HCT116 (cell line): ENCODE results near the gene FAM193A. TPM values are rescaled to one million over a fixed set of nuclear protein-coding genes. Genes with fewer than 3 reads are reported as not detected.
"Not testable (repeated sequence)": the region's sequence is repeated elsewhere in the genome, so short reads cannot be mapped to it uniquely, and the experiment has no call there.

Source experiments
- ATAC-seq: fragments of 200-7000 bp; cut with Tn5 transposase; 2 replicates; pipeline ENCODE4 v1.9.1; 2020; ENCODE audit warnings: mild to moderate bottlenecking, moderate library complexity
- BruUV-seq: library from RNA; stranded (reverse); fragments of 400-500 nt; replicated peaks from 2 replicates; lab custom pipeline; 2021; lab: Mats Ljungman, UMichigan
- CTCF ChIA-PET: fragments of 300-600 bp; sonication (Branson Sonifier 250); formaldehyde crosslinking; loops from one replicate; lab custom pipeline; 2021; ENCODE audit warnings: antibody characterized with exemption; lab: Charles Lee
- POLR2A ChIA-PET: fragments of 300-600, 350-600 bp; sonication (Branson Sonifier 250); formaldehyde crosslinking; loops from one replicate; lab custom pipeline; 2021; ENCODE audit warnings: antibody characterized with exemption; lab: Charles Lee
- RAD21 ChIA-PET, 2 experiments: fragments of 300-600 bp; sonication (Branson Sonifier 250); formaldehyde crosslinking; loops; one replicate each; lab custom pipeline; 2023; ENCODE audit warnings: low total read pairs in 2 of 2; ENCODE audit not compliant: uncharacterized antibody in 2 of 2, unreplicated experiment in 2 of 2, low non-redundant PET in 1 of 2; lab: Charles Lee
- DNase-seq: peaks from one replicate; pipeline ENCODE4 v3.0.0-alpha.2; 2010; ENCODE audit warnings: low read depth, low spot score
- H2AFZ ChIP-seq: fragments of 200-600 bp; shearing (Covaris generic), sonication (generic); 2 replicates; pipeline ENCODE4 v1.6.1; 2017; ENCODE audit warnings: low read depth, mixed run types, mixed read lengths, antibody characterized with exemption, low read length; ENCODE audit not compliant: poor library complexity, severe bottlenecking
- H3K27ac ChIP-seq: 2 replicates; pipeline ENCODE4 v1.5.1; 2012; ENCODE audit warnings: low read depth, low read length
- H3K27me3 ChIP-seq: fragments of 200-600 bp; sonication (generic); 2 replicates; pipeline ENCODE4 v1.6.1; 2016; ENCODE audit warnings: mixed run types, low read length, mixed read lengths; ENCODE audit not compliant: insufficient read depth
- H3K36me3 ChIP-seq, 2 experiments: fragments of 200-500 bp in 1 of 2; fragments of 200-600 bp in 1 of 2; sonication (Bioruptor generic) in 1 of 2; sonication (generic) in 1 of 2; 2 replicates each; pipeline versions ENCODE4 v1.5.1 to v1.6.1; 2014 to 2016; ENCODE audit warnings: low read length in 2 of 2, inconsistent platforms in 1 of 2, mixed read lengths in 1 of 2, mixed run types in 1 of 2; ENCODE audit not compliant: insufficient read depth in 2 of 2, control insufficient read depth in 1 of 2
- H3K4me1 ChIP-seq, 2 experiments: fragments of 200-600 bp in 1 of 2; sonication (generic) in 1 of 2; 2 replicates each; pipeline versions ENCODE4 v1.5.1 to v1.6.1; 2012 to 2017; ENCODE audit warnings: low read length in 2 of 2, inconsistent platforms in 1 of 2, mild to moderate bottlenecking in 1 of 2, mixed read lengths in 1 of 2, mixed run types in 1 of 2, moderate library complexity in 1 of 2; ENCODE audit not compliant: insufficient read depth in 2 of 2, control insufficient read depth in 1 of 2
- H3K4me2 ChIP-seq: fragments of 200-600 bp; sonication (generic); 2 replicates; pipeline ENCODE4 v1.6.1; 2017; ENCODE audit warnings: mixed run types, low read length, mixed read lengths
- H3K4me3 ChIP-seq, 2 experiments: fragments of 200-600 bp in 1 of 2; sonication (generic) in 1 of 2; replicated peaks in 1 of 2; 2 replicates each; pipeline ENCODE4 v1.5.1; 2011 to 2016; ENCODE audit warnings: low read length in 2 of 2, control low read depth in 1 of 2, low read depth in 1 of 2, mild to moderate bottlenecking in 1 of 2, mixed read lengths in 1 of 2, mixed run types in 1 of 2
- H3K79me2 ChIP-seq: fragments of 200-600 bp; sonication (generic); 2 replicates; pipeline ENCODE4 v1.6.1; 2017; ENCODE audit warnings: mild to moderate bottlenecking, mixed run types, low read length, moderate library complexity, mixed read lengths; ENCODE audit not compliant: insufficient read depth
- H3K9ac ChIP-seq: fragments of 200-600 bp; sonication (generic); 2 replicates; pipeline ENCODE4 v1.6.1; 2016; ENCODE audit warnings: low read length, mixed read lengths
- H3K9me2 ChIP-seq: fragments of 200-600 bp; sonication (generic), shearing (Covaris generic); 2 replicates; pipeline ENCODE4 v1.6.1; 2017; ENCODE audit warnings: mixed run types, mild to moderate bottlenecking, moderate library complexity; ENCODE audit not compliant: insufficient read depth
- H3K9me3 ChIP-seq, 2 experiments: fragments of 200-500 bp in 1 of 2; fragments of 200-600 bp in 1 of 2; sonication (Bioruptor generic) in 1 of 2; sonication (generic) in 1 of 2; 2 replicates each; pipeline ENCODE4 v1.6.1; 2014 to 2017; ENCODE audit warnings: low read length in 2 of 2, mixed read lengths in 2 of 2, inconsistent platforms in 1 of 2, low read depth in 1 of 2, mild to moderate bottlenecking in 1 of 2, mixed run types in 1 of 2, moderate library complexity in 1 of 2; ENCODE audit not compliant: control insufficient read depth in 1 of 2, insufficient read depth in 1 of 2
- H4K20me1 ChIP-seq: fragments of 200-600 bp; sonication (generic), shearing (Covaris generic); 2 replicates; pipeline ENCODE4 v1.6.1; 2017; ENCODE audit warnings: mixed run types, mild to moderate bottlenecking, moderate library complexity; ENCODE audit not compliant: insufficient read depth
- EGR1 ChIP-seq: IDR thresholded peaks from 2 replicates; pipeline ENCODE4 v1.6.1; 2012; ENCODE audit warnings: low read depth
- EZH2 ChIP-seq: fragments of 200-600 bp; sonication (generic); IDR thresholded peaks from 2 replicates; pipeline ENCODE4 v1.6.1; 2017; ENCODE audit warnings: antibody characterized with exemption, mixed run types
- JUND ChIP-seq: IDR thresholded peaks from 2 replicates; pipeline ENCODE4 v1.6.1; 2012
- MAX ChIP-seq: IDR thresholded peaks from 2 replicates; pipeline ENCODE4 v1.6.1; 2012
- POLR2A ChIP-seq: IDR thresholded peaks from 2 replicates; pipeline ENCODE4 v1.7.0; 2011; ENCODE audit warnings: borderline replicate concordance; ENCODE audit not compliant: insufficient read depth, insufficient read length; ENCODE audit errors: extremely low read depth
- REST ChIP-seq: IDR thresholded peaks from 2 replicates; pipeline ENCODE4 v1.6.1; 2012; ENCODE audit warnings: low read depth
- SIN3A ChIP-seq: IDR thresholded peaks from 2 replicates; pipeline ENCODE4 v1.6.1; 2012; ENCODE audit warnings: low read depth
- TCF7L2 ChIP-seq: IDR thresholded peaks from 2 replicates; pipeline ENCODE4 v1.7.0; 2011; ENCODE audit warnings: borderline replicate concordance, inconsistent platforms; ENCODE audit not compliant: insufficient read depth, insufficient read length; ENCODE audit errors: extremely low read depth
- ZFX ChIP-seq: fragments of 450-650 bp; IDR thresholded peaks from 2 replicates; pipeline ENCODE4 v1.6.1; 2017
- ZNF274 ChIP-seq: fragments of 200-500 bp; sonication (Bioruptor generic); IDR thresholded peaks from 2 replicates; pipeline ENCODE4 v1.6.1; 2014; ENCODE audit warnings: mild to moderate bottlenecking, low read depth, low read length, inconsistent platforms
- intact Hi-C: fragments of 100-400 bp; cut with micrococcal nuclease; formaldehyde crosslinking; loops from 2 replicates; pipeline ENCODE4 v1.10.0; 2022
- total RNA-seq: library from RNA; stranded (reverse); gene quantifications from one replicate; pipeline ENCODE4 v1.2.1, GENCODE V29; 2021; ENCODE audit not compliant: unreplicated experiment

Gene FAM193A
- total RNA-seq, 1 experiment from 2014 or later: 15.7 TPM

- Histone ChIP-seq H3K9ac (peak overlapping the region; percentile 76), H3K4me2 (peak overlapping the region; percentile 77), H4K20me1 (no peaks in the 10 kb centered on the region), H3K36me3 (no peaks in the 10 kb centered on the region), H3K4me1 (peaks cover 8 to 26% of the 10 kb centered on the region in 2 experiments; a peak in 3 of 4 replicates), H3K79me2 (peaks cover 53% of the 10 kb centered on the region), H3K9me2 (no peaks in the 10 kb centered on the region), H3K27ac (peak overlapping the region; percentile 90), H2AFZ (no peak overlapping the region), H3K9me3 (no peaks in the 10 kb centered on the region)
- ChIA-PET RAD21 (no interaction called here), POLR2A (interaction anchor here (0.6 kb wide), 1 partner anchor 32 kb away, joined by 4 read pairs; no protein-coding TSS in a partner anchor), CTCF (no interaction called here)
- ATAC-seq: peak; percentile 13
- BruUV-seq: no TSS peak
- intact Hi-C loops: loop anchor here (5.0 kb wide), 1 partner anchor 70 kb away; the partner anchor contains the start of gene RNF4
- TF ChIP-seq ZFX: peak; percentile 96
- TF ChIP-seq ZNF274: no peak
- no peak for TF ChIP-seq EZH2
- no peak for TF ChIP-seq MAX
- TF ChIP-seq REST: no peak
- TF ChIP-seq JUND: no peak
- no peak for TF ChIP-seq POLR2A
- TF ChIP-seq EGR1: 0 out of 2 replicates have a peak, but pooled peaks have one; percentile 21
- TF ChIP-seq TCF7L2: peak; percentile 27
- TF ChIP-seq SIN3A: peak; percentile 70; the same call in 1 of the 2 replicates
- TF ChIP-seq, all 23 proteins: peak for 4
- no peak for DNase-seq
- H3K4me3 ChIP-seq: peak overlapping the region; percentile 73
- H3K27me3 ChIP-seq: no peaks in the 10 kb centered on the region
These were observed 774 bp downstream of the FAM193A start for GRCh38 chr4:2537011-2537830.

GRCh38 chr4:2543580-2544191, 7.2 kb downstream of the FAM193A start:
- POLR2A ChIA-PET, ATAC-seq, H3K9ac ChIP-seq, DNase-seq, H3K9me3 ChIP-seq, H2AFZ ChIP-seq, H3K36me3 ChIP-seq, H3K4me2 ChIP-seq, H4K20me1 ChIP-seq, intact Hi-C loops, H3K9me2 ChIP-seq, H3K27me3 ChIP-seq, H3K27ac ChIP-seq, RAD21 ChIA-PET, H3K4me3 ChIP-seq, CTCF ChIA-PET, BruUV-seq, H3K4me1 ChIP-seq: not testable (repeated sequence)
- peaks cover 100% of the 10 kb centered on the region for H3K79me2 ChIP-seq
